Measurements from ENCODE around the gene MBLAC2. TPM values are rescaled to one million over a fixed set of nuclear protein-coding genes. Genes with fewer than 3 reads are reported as not detected.
A peak's percentile ranks its signal among the peaks of the same experiment; 100 is the strongest.

The MBLAC2 gene
- total and polyA plus RNA-seq, 2 experiments from 2014 or later: 8.2 to 9.8 TPM

GRCh38 chr5:90461288-90461687 lies 13.3 kb downstream of the MBLAC2 start:
- no peaks in the 10 kb centered on the region for H3K4me1 ChIP-seq (ENCODE audit: low read depth)
- H3K27me3 ChIP-seq: no peaks in the 10 kb centered on the region
- TF ChIP-seq CTCF (IDR thresholded peaks at IDR 0.05; ENCODE audit: low read depth, low read length): no peak
- H3K27ac ChIP-seq: no peak overlapping the region
- no peak overlapping the region for H3K4me3 ChIP-seq
- no peaks in the 10 kb centered on the region for H3K9me3 ChIP-seq (ENCODE audit: low read depth)
- DNase-seq (ENCODE audit: low read depth in 1 of 2, low spot score in 1 of 2): no peak
- H3K36me3 ChIP-seq: peaks cover 11% of the 10 kb centered on the region

GRCh38 chr5:90446961-90447360 lies 27.6 kb downstream of the MBLAC2 start:
- no peak overlapping the region for H3K27ac ChIP-seq
- no peak overlapping the region for H3K4me3 ChIP-seq
- DNase-seq (ENCODE audit: low read depth in 1 of 2, low spot score in 1 of 2): peak in 1 of 2 donors; percentile 76
- H3K27me3 ChIP-seq: no peaks in the 10 kb centered on the region
- no peak for TF ChIP-seq CTCF (IDR thresholded peaks at IDR 0.05; ENCODE audit: low read depth, low read length)
- no peaks in the 10 kb centered on the region for H3K9me3 ChIP-seq (ENCODE audit: low read depth)
- H3K36me3 ChIP-seq: no peaks in the 10 kb centered on the region
- H3K4me1 ChIP-seq (ENCODE audit: low read depth): no peaks in the 10 kb centered on the region

GRCh38 chr5:90440644-90441043 lies 33.9 kb downstream of the MBLAC2 start:
- Histone ChIP-seq H3K4me1 (ENCODE audit: low read depth) (peaks cover 36% of the 10 kb centered on the region), H3K4me3 (no peak overlapping the region), H3K36me3 (no peaks in the 10 kb centered on the region), H3K27me3 (no peaks in the 10 kb centered on the region), H3K9me3 (ENCODE audit: low read depth) (no peaks in the 10 kb centered on the region), H3K27ac (no peak overlapping the region)
- TF ChIP-seq CTCF (IDR thresholded peaks at IDR 0.05; ENCODE audit: low read depth, low read length): no peak
- no peak for DNase-seq (ENCODE audit: low read depth in 1 of 2, low spot score in 1 of 2)

- H3K27ac ChIP-seq: peak overlapping the region; percentile 41
- DNase-seq (ENCODE audit: low read depth in 1 of 2, low spot score in 1 of 2): peak; percentile 26 to 75
- H3K9me3 ChIP-seq (ENCODE audit: low read depth): no peaks in the 10 kb centered on the region
- no peak for TF ChIP-seq CTCF (IDR thresholded peaks at IDR 0.05; ENCODE audit: low read depth, low read length)
- H3K4me1 ChIP-seq (ENCODE audit: low read depth): peaks cover 36% of the 10 kb centered on the region
- no peaks in the 10 kb centered on the region for H3K36me3 ChIP-seq
- H3K27me3 ChIP-seq: no peaks in the 10 kb centered on the region
- H3K4me3 ChIP-seq: no peak overlapping the region
Measured at GRCh38 chr5:90438100-90438499, 36.5 kb downstream of the MBLAC2 start.

GRCh38 chr5:90437663-90438062 lies 36.9 kb downstream of the MBLAC2 start:
- Histone ChIP-seq H3K4me3 (no peak overlapping the region), H3K36me3 (no peaks in the 10 kb centered on the region), H3K4me1 (ENCODE audit: low read depth) (peaks cover 36% of the 10 kb centered on the region), H3K27ac (peak overlapping the region; percentile 41), H3K27me3 (no peaks in the 10 kb centered on the region), H3K9me3 (ENCODE audit: low read depth) (no peaks in the 10 kb centered on the region)
- peak in 1 of 2 donors; percentile 18 for DNase-seq (ENCODE audit: low read depth in 1 of 2, low spot score in 1 of 2)
- TF ChIP-seq CTCF (IDR thresholded peaks at IDR 0.05; ENCODE audit: low read depth, low read length): no peak
